HT1080 (cell line): ENCODE results near the gene IFFO2. TPM values are rescaled to one million over a fixed set of nuclear protein-coding genes. Genes with fewer than 3 reads are reported as not detected.
A peak's percentile ranks its signal among the peaks of the same experiment; 100 is the strongest.

Experiments
- DNase-seq: peaks from one replicate; pipeline ENCODE4 v3.0.0-alpha.2; 2015; ENCODE audit warnings: low read depth
- total RNA-seq: library from RNA; depleted of rRNA; stranded (reverse); fragments of >200 nt; shearing (Covaris generic); gene quantifications from 2 replicates; pipeline ENCODE4 v1.2.3, GENCODE V29; 2014

IFFO2 gene
- total RNA-seq, 1 experiment from 2014 or later: 34.6 TPM

DNA sequence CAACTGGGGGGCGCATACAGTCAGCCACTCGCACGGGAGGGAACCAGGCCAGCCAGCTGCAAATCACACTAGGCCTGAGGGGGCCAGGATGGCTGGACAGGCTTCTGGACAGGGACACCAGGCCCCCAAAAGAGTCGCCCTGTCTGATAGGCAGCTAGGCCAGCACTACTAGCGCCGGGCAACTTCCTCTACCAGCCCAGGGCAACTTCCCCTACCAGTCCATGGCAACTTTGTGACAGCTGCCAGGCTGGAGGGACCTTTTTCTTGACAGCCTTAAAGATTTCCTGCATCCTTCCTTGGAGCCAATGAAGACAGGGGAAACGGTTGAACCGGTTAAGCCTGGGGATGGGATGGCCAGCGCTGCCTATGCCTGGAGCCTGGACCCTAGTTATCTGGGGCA, 5.1 kb downstream of the IFFO2 start:
- DNase-seq: no peak

DNA sequence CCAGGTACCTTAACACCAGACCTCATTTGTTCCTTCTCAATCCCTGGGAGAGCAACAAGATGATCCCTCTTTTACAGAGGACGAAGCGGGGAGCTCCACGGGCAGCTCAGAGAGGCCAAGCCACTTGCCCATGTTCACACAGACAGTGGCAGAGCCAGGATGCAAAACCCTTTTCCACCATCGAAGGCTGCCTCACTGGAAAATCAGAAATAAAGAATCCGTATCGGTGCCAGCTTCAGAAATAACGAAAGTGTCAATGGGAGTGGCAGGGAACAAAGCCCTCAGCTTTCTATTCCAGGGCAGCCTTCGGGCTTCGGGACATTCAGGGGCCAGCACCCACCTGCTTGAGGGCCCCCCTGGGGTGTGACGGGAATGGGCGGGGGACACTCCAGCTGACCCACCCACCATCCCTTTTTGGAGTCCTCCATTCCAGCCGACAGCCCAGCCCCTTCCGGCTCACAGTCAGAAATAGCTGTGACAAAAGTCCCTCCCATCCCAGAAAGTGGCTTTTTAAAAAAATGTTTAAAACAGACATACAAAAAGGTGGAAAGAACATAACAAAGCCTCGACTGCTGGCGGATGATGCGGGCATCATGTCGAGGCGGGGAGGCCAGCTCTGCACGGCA, 6.0 kb downstream of the IFFO2 start:
- no peak for DNase-seq

DNA sequence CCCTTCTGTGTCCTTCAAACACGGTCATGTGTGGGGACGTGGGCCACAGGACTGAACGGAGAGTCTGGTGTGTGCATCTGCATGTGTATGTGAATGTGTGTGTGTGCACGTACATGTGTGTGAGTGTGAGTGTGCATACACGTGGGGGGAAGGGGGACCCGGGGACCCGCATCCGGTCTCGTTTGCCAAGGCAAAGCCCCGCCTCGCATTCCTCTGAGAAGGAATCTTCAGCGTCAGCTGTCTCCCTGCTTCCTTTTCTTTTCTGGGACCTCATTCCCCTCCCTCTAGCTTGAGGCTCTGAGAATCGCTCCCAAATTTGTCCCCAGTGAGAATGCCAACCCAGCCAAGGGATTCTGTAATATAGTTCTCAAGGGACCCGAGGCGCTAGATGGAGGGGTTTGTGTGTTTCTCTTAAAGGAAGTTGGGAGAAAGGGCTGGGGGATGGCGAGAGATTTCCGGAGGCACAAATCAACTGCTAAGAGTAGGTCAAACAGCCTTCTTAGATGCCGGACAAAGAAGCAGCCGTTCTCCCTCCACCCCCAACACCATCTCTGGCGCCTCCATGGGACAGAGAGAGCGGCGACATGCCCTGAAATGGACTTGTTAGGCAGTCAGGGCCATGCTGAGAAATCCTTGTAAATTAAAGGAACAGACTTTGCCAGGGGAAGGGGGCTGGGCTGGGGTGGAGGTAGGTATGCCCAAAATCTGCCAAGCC, 6.6 kb downstream of the IFFO2 start:
- DNase-seq: no peak

DNA sequence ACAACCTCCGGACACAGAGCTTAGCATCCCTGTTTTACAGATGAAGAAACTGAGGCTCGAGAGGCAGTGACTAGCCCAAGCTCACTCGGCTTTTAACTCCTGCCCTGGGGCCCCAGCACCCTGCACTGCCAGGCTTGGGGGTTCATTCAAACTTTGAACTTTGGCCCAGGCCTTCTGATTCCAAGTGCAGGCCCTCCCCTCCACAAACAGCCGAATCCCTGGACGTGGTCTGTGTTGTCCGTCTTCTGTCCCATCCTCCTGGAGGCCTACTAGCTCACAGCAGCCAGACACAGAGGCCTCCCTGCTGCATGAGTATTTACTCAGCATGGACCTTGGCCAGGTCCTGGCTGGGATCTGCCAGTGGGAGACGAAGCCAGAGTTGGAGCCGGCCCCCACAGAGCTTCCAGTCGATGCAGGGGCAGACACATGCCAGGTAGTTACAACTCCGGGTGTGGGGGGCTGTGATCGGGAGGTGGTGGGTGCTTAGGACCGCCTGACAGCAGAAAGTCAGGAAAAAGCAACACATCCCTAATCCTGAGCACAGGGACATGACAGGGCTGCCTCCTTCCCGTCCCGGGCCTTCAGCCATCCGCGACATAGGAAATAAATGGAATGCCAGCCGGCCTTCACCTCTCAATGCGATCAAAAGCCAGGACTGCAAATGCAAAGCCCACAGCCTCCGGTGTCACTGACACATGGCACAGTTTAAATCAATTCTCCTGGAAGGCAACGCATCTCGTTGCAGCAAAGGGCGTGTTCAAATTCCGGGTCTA, 7.4 kb downstream of the IFFO2 start:
- DNase-seq: no peak

DNA sequence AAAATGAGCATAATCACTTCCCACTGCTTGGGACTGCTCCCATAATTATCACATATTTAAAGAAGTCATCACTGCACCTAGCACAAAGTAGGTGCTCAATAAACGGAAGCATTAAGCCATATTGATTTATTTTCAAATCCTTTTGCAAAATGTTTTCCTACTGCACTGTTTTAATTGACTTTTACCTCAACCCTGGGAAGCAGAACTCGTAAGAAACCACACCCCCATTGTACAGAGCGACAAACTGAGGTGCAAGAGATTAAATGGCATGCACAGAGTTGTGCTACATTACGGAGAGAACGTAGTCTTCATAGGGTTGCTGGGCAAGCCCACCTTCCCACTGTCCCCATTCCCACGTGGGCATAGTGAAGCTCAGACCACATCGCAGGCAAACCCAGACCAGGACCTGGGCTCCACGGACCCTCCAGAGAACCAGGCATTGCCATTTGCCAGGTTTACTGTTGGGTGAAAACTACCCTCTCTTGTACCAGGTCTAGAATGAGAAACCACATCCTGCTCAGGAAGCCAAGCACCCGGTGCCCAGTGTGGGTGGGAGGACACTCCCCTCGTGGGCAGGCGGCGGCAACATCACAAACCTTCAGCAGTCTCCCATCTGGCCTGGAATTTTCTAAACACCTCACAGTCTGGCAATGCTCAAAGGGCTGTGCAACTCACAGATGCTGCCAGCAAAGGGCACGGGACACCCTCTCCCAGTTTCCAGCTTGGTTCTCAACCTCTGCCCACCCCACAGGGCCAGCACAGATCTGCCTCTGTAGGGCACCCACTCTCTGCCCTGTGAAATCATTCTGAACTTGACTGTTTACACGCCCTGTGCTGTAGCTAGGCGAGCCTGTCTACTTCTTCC, 8.2 kb downstream of the IFFO2 start:
- DNase-seq: peak; percentile 77

DNA sequence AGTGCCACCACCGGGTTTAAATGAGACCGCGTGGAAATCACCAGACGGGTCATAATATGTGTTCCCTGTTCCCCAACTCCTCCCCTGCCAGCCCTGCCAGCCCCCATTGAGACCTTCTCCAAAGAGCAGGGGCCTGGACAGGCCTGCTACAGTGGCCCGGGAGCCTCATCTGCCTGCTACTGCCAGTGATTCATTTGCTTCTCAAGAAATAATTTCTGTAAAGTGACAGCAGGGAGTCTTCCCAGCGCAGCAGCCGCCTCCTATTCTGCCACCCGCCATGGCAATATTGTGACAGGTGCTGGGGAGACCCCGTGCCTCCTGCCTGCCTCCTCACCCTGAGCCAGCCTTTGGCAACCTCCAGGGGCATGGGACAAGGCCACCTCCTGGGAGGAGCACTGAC, 8.9 kb downstream of the IFFO2 start:
- DNase-seq: no peak

DNA sequence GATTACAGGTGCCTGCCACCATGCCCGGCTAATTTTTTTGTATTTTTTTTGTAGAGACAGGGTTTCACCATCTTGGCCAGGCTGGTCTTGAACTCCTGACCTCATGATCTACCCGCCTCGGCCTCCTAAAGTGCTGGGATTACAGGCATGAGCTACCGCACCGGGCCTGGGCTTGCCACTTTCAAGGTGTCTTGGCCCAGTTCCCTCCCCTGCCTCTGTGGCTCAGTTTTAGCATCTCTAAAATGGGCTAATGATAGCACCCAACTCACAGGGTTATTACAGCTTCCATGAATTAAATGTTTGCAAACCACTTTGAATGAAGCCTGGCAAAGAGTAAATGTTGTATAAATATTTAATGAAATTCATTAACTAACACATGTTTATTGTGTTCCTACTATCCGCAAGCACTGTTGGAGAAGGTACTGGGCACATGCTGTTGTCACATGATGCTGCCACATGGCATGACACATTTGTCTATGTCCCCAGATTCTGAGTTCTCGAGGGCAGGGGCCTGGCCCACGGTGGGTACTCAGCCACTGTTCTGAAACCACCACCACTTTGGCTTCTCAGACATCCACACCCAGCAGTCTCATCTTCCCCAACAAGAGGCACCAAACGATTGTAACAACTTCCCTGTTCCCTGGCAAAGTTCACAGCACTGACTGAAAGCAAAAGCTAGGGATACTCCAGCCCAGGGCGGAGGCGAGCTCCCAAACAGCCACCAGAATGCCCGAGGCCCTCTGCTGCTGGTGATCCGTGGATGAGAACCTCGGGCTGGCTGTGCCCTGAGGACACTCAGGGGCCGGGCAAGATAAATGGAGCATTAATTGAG, 9.7 kb downstream of the IFFO2 start:
- DNase-seq: no peak

DNA sequence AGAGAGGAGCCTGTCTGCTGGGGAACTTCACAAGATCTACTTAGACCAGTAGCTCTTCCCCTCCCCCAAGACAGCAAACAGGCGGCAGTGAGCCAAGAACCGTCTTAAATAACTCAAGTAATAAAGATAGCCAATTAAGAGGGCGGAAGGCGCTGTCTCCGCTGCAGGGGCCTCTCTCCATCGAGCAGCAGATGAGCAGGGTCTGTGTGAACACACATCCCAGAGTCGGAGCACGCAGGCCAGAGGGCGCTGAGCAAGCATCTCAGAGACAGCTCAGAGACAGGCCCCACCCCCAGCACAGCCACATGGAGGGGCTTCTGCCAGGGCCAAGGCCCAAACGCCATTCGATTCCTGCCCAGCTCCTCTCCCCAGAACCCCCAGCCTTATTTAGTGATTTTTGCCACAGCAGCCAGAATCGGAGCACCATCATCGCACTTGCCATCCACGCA, 11.1 kb downstream of the IFFO2 start:
- no peak for DNase-seq

DNA sequence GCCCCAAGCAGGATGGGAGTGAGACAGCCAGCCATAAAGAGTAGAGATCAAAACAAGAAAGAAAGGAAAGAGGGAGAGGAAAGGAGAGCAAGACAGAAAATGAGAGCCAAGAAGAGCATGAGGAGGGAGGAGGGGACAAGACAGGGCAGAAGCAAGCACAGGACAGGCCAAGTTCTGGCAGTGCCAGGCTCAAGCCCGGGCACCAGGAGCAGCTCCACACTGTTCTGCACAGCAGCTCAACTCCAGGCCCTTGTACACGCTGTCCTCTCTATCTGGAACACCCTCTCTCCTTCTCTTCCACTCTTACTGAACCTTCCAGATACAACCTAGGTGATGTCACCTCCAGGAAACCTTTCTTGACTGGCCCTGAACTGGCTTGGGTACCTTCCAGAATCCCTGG, 11.7 kb downstream of the IFFO2 start:
- no peak for DNase-seq

DNA sequence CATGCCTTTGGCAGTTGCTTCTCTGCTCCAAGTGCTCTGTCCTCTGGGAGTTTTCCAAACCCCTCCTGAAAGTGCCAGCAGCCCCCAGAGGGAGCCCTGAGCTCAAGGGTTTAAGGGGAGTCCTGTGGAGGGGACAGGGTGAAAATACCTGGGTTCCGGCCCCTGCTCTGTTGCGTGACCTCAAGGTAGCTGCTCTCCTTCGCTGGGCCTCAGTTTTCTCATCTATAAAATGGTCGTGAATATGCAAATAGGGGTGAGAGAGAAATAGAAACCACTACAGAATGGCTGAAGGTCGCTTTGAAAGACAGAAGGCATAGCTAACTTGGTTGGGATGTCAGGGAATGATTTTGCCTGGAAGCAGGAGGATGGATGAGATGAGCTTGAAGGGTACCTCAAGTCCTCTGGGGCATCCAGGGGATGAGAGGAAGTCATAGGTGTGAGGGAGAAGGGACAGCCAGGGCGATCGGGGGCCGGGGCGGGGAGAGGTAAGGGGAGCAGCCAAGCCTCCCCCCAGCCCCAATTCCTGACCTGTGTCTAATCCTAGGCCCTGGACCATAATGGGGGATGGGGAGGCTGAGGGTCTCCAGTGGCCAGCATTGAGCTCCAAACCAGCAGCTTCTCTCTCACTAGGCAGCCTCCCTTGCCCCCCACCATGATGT, 12.4 kb downstream of the IFFO2 start:
- no peak for DNase-seq

DNA sequence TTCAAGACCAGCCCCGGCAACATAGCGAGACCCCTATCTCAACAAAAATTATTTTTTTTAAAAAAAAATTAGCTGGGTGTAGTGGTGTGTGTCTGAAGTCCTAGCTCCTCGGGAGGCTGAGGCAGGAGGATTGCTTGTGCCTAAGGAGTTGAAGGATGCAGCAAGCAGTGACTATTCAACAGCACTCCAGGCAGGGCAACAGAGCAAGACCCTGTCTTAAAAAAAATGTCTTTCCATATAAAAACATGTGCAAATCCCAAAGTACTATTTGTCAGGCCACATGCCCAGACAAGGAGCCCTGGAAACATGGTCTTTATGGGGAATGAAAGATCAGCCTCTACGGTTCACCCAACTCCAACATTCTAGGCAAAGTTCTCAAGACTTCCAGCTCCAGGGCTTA, 13.3 kb downstream of the IFFO2 start:
- DNase-seq: no peak

DNA sequence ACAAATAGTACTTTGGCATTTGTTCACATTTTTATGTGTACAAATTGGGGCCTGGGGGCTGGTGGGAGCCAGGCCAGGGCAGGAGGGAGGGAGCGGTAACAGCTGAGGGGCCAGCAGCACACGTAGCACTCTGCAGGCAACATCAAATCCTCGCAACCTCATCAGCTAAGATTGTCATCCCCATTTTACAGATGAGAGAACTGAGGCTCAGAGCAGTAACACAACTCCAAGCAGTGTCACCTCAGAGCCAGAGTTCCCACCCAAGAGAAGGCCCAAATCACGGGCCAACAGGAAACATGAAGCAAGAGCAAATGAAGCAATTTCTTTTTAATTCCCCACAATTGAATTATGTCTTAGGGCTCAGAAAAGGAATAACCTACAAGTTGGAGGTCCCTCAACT, 14.1 kb downstream of the IFFO2 start:
- no peak for DNase-seq

DNA sequence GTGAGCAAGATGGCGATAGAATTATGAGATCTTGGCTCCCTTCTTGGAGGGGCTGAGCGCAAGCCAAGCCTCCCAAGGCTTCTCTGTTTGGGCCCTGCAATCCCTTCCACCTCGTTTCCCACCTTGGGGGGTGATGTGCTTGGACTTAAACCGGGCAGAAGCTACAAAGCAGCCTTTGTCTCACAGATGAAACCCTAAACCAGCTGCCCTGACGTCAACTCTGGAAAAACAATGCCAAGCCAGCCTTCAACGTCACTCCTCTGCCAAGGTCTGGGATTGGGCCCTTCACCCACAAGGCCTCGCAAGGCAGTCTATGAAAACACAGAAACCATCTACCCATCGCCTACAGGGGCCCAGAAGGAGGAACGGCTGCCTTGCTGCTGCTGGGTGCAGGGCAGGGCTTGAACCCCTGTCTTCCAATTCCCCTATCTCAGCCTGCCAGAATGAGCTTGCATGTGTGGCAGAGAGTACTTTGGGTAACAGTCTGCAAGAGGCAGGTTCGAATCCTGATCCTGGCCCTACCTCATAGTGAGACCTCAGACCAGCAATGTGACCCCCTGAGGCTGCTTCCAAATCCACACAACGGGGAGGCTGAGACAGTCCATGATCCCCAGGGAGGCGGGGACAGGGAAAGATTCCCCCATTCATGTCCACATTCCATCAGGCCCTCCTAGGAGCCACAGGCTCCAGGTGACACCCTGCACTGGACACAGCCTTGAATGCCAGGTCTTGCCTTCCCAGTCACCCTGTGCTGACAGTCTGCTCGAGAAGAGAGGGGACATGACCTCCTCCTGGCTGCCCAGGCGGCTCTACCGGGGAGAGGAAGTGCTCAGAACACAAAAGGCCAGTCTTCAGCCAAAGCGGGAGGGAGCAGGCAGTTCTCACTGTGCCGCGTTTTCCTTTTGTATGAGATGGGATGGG, 15.0 kb downstream of the IFFO2 start:
- DNase-seq: peak; percentile 98

DNA sequence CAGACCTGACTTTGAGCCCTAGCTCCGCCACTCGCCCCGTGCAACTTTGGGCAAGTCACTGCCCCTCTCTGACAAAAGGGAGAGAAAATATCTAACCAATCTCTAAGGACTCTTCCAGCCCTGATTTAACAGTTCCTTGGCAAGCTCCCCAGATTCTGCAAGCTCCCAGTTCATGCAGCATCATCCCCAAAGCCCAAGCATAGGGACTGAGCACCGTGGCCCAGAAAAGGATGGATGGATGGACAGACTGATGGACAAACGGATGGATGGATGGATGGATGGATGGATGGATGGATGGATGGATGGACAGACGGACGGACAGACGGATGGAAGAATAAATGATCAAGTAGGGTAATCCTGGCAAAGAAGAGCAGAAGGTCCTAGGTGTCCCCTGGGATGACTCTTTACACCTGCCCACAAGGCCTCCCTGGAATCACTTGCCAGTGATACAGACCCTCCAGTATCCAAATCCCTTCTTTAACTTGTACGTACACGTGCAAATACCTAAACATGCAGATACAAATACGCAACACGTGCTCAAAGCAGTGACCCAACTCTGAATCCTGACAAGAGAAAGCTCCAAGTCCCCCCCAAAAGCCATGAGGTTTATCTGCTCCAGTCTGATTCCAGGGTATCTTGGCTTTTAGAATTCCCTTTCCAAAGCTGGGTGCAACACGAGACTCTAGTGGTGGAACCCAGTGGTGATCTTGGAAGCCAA, 16.0 kb downstream of the IFFO2 start:
- DNase-seq: no peak

DNA sequence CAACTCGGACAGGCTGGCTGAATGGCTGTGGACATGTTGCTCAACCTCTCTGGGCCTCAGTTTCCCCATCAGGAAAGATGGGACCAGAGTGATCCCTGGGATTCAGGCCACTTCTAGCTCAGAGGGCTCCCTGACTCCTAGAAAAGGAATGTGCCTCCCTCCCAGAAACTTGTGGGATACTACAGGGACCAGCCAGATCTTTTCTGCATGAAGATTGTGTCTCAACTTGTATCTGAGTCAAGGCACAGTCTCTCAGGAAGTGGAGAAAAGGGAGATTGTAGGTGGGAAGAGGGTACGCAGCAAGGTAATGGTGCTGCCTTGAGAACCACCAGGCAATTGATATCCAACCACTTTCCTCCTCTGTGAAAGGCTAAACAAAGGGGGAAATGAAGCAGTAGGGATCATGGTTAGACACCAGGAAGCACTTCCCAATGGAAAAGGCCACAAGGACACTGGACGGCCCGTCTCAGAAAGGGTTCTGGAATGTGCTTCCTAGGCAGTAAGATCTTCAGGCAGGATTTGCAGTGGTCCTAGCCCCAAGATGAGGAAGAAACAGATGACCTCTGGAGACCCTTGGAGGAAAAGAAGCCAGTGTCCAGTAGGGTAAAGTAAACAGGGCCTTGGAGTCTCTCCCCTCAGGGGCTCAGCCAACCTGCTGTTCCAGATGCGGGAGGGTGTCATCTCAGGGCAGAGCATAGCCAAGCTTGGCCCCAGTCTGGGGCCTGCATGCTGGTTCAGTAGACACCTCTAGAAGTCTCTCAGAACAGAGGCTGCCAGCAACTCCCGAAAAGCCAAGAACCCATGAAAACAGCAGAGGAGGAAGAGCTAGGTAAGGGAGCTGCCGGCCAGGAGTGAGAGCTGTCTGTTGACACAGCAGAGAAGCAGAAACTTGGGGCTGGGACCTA, 16.8 kb downstream of the IFFO2 start:
- no peak for DNase-seq

DNA sequence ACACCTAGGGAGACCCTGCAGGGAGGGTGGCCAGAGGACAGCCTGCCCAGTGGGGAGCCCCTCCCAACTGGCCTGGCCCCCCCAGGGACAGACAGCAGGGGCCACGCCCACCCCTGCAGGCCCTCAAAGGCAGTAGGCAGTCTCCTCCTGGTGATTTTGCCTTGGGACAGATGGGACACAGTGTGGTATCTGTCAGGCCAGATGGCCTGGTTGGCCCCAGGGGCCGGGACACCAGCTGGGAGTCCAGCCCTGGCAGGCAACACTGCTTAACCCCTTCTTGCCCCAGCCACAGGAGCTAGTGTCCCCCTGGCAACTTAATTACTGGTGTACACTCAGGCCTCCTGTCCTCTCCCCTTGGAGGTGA, 17.8 kb downstream of the IFFO2 start:
- no peak for DNase-seq

DNA sequence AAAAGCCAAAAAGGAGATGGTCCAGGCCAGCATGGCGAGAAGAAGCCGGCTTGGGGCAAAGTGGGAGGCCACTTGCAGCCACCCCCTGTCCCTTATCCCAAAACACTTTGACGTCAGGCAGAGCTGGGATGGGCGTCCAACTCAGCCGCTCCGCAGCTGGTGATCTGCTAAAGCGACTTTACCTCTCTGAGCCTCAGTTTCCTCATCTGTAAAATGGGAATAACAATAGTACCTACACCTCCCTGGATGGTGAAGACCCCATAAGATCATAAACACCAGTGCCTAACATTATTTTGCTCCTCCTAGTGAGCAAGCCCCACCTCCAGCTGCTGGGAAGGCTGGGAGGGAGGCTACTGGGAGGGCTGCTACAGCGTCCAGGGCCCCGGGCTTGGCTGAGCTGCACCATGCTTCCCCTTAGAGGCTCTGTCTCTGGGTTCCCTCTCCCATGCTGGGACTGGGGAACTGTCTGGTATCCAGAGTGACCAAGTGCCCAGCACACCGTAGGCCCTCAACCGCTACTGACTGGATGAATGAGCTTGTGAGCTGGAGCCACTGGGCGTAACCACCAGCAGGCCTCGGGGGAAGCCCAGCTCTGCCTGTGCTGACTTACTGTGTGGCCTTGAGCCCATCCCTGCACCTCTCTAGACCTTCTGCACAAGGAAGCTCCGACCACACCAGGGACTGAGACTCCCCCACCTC, 18.3 kb downstream of the IFFO2 start:
- no peak for DNase-seq
